Ectodermal cell (in vitro differentiated cells): ENCODE results near the gene SPACA4.

Experiments used
- H3K27ac ChIP-seq: 2 replicates; pipeline ENCODE4 v1.7.0; 2013; ENCODE audit warnings: mild to moderate bottlenecking, low read depth, low read length; ENCODE audit not compliant: insufficient read depth, poor library complexity, severe bottlenecking
- H3K27me3 ChIP-seq: 2 replicates; pipeline ENCODE4 v1.7.0; 2013; ENCODE audit warnings: mild to moderate bottlenecking, low read length; ENCODE audit not compliant: insufficient read depth, control insufficient read depth, poor library complexity, severe bottlenecking
- H3K36me3 ChIP-seq: one replicate; pipeline ENCODE4 v1.7.0; 2013; ENCODE audit warnings: low read length; ENCODE audit not compliant: control insufficient read depth, insufficient read depth
- H3K4me1 ChIP-seq: one replicate; pipeline ENCODE4 v1.7.0; 2013; ENCODE audit warnings: low read length; ENCODE audit not compliant: control insufficient read depth, insufficient read depth
- H3K4me3 ChIP-seq: 2 replicates; pipeline ENCODE4 v1.7.0; 2013; ENCODE audit warnings: low read depth, low read length, control low read depth; ENCODE audit not compliant: insufficient read depth
- H3K9me3 ChIP-seq: 2 replicates; pipeline ENCODE4 v1.7.0; 2013; ENCODE audit warnings: mild to moderate bottlenecking, low read length, moderate library complexity; ENCODE audit not compliant: control insufficient read depth
- WGBS, 2 experiments: methylation state at CpG; one replicate each; pipeline ENCODE4 v1.1.7; 2013; ENCODE audit warnings: missing lambda C conversion rate in 2 of 2; 5-methylcytosine and 5-hydroxymethylcytosine counted together

The SPACA4 gene

DNA sequence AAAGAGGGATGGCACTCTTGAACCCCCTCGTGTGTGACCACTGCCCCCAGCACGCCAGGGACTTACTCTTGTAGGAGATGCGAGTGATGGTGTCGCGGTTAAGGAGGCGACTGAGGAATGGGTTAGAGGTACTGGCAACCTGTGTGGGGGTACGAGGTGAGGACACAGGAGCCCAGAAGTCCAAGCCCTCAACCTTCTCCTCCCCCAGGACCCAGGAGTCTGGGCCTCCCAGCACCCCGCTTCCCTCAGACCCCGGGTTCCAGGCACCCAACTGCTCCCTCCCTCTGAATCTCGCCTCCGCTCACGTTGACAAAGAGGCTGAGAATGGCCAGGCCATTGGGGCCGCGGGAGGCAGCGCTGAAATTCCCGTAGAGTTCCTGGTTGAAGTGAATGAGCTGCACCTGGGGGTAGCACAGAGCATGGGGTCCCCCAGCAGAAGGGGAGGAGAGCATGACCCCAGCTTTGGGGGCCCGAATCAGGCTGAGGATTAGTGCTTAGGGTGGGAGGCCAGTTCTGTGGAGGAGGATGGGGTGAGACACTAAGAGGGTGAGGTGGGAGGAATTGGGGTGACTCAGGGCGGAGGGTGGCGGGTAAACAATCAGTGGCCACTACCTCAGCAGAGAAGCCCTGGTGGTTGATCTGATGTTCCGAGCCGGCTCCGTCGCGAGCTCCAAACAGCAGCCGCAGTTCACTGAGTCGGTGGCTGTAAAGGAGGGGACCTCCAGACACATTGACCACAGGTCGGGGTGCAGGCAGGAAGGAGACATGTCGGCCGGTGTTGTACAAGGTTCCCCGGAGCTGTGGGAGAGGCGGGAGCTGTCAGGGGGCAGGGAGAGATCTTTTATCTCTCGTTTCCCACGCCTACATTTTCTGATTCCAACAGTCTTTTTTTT lies 33.2 kb downstream of the SPACA4 start:
- peaks cover 16% of the 10 kb centered on the region for H3K4me1 ChIP-seq
- H3K4me3 ChIP-seq, result no peak overlapping the region
- H3K27me3 ChIP-seq, result peaks cover 10% of the 10 kb centered on the region
- WGBS, 2 experiments, result 89% methylated on average over 33 of the region's 33 CpGs
- H3K27ac ChIP-seq, result no peak overlapping the region
- H3K9me3 ChIP-seq, result no peaks in the 10 kb centered on the region
- no peaks in the 10 kb centered on the region for H3K36me3 ChIP-seq

DNA sequence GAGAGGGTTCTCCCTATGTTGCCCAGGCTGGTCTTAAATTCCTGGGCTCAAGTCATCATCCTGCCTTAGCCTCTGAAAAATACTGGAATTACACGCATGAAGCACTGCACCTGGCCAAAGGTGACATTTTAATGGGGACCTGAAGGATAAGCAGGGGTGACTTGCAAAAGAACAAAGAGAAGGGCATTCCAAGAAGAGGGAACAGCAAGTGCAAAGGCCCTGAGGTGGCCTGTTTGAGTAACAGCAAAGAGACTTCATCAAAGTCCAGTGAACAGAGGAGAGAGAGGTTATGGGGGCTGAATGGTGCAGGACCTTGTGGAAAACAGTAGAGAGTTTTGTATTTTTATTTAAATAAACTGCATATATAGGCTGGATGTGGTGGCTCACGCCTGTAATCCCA lies 35.3 kb downstream of the SPACA4 start:
- Histone ChIP-seq H3K4me1 (peaks cover 11% of the 10 kb centered on the region), H3K4me3 (no peak overlapping the region), H3K36me3 (no peaks in the 10 kb centered on the region), H3K9me3 (no peaks in the 10 kb centered on the region), H3K27me3 (no peaks in the 10 kb centered on the region), H3K27ac (no peak overlapping the region)
- 91 to 98% methylated on average over 2 of the region's 2 CpGs for WGBS, 2 experiments

DNA sequence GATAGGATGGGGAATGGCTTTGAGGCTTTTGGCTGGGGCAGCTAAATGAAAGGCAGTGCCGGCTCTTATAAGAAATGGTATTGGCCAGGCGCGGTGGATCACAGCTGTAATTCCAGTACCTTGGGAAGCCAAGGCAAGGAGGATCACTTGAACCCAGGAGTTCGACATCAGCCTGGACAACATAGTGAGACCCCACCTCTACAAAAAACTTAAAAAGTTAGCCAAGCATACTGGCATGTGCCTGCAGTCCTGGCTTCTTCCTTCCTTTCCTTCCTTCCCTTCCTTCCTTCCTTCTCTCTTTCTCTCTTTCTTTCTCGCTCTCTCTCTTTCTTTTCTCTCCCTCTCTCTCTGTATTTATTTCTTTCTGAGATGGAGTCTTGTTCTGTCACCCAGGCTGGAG lies 36.3 kb downstream of the SPACA4 start:
- Histone ChIP-seq H3K27ac (no peak overlapping the region), H3K27me3 (no peaks in the 10 kb centered on the region), H3K36me3 (no peaks in the 10 kb centered on the region), H3K4me3 (no peak overlapping the region), H3K9me3 (no peaks in the 10 kb centered on the region), H3K4me1 (peaks cover 11% of the 10 kb centered on the region)
- WGBS, 2 experiments, result 94 to 95% methylated on average over 5 of the region's 5 CpGs

DNA sequence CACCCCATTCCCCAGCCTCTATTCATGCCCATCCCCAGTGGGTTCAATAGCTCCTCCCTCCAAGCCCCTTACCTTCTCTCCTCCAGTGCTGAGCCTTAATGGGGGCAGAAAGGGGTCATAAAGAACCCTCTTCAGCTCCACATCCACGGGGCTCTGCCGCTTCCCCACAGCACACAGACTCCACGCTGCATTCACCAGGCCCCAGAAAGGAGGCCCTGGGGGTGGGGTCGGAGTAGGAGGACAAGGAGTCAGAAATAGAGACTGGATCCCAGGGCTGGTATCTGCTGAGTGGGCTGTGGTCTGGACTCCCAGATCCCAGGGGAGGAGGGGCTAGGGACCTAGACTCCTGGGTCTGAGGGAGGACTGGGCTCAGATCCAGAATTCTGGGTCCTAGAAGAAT lies 37.8 kb downstream of the SPACA4 start:
- Histone ChIP-seq H3K4me3 (peak overlapping the region; percentile 57), H3K9me3 (no peaks in the 10 kb centered on the region), H3K36me3 (no peaks in the 10 kb centered on the region), H3K27me3 (no peaks in the 10 kb centered on the region), H3K27ac (no peak overlapping the region), H3K4me1 (peaks cover 4% of the 10 kb centered on the region)
- WGBS, 2 experiments, result 45 to 62% methylated on average over 4 of the region's 4 CpGs

DNA sequence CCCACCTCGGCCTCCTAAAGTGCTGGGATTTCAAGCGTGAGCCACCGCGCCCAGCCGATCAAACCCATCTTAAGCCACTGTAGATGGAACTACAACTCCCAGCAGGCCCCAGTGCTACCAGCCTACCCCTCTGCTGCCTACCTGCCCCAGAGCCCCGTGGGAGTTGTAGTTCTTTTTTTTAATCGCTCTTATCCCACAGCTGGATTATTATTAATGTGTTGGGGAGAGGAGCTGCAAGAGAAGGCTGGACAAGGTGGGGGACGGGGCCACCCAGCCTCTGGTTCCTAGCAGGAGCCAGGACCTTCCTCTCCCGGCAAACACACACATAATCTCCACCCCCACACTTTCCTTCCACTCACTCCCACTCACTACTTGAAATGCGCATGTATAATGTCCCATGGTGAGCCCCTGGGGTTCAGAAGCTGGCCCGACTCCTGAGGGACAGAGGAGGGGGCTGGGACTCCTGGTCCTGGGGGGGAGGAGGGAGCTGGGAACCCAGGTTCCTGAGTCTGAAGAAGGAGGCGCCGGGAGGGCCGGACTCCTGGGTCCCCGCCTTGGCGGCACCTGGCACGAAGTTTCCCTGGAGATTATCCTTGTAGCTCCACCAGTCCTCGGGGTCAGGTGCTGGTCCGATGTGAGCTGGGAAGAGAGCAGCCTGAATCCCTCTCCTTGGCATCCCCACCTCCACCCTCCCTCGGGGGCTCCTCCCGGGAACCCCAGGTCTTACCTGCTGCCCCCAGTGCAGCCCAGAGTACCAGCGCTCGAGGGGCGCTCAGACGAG lies 38.5 kb downstream of the SPACA4 start:
- Histone ChIP-seq H3K27ac (peak overlapping the region; percentile 89), H3K4me1 (peaks cover 4% of the 10 kb centered on the region), H3K27me3 (no peaks in the 10 kb centered on the region), H3K36me3 (no peaks in the 10 kb centered on the region), H3K4me3 (peak overlapping the region; percentile 57), H3K9me3 (no peaks in the 10 kb centered on the region)
- 0 to 1% methylated on average over 23 to 25 of the region's 25 CpGs for WGBS, 2 experiments

DNA sequence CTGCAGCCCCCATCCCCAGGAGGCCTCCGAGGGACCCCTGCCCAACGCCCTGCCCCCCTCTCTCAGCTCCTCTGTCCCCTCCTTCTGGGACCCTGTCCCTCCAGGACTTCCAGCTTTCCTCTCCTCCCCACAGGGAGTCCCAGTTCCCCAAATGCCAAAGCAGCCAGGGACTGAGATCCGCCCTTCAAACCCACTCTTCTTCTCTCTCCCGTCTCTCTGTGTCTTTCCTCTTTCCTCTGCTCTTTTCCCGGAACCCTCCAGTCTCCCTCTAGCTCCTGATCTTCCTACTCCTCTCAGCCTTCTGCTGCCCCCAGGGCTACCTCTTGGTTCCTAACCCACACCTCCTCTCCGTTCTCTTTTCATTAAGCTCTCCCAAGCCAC lies 39.1 kb downstream of the SPACA4 start:
- 0% methylated on average over 6 of the region's 6 CpGs for WGBS, 2 experiments

DNA sequence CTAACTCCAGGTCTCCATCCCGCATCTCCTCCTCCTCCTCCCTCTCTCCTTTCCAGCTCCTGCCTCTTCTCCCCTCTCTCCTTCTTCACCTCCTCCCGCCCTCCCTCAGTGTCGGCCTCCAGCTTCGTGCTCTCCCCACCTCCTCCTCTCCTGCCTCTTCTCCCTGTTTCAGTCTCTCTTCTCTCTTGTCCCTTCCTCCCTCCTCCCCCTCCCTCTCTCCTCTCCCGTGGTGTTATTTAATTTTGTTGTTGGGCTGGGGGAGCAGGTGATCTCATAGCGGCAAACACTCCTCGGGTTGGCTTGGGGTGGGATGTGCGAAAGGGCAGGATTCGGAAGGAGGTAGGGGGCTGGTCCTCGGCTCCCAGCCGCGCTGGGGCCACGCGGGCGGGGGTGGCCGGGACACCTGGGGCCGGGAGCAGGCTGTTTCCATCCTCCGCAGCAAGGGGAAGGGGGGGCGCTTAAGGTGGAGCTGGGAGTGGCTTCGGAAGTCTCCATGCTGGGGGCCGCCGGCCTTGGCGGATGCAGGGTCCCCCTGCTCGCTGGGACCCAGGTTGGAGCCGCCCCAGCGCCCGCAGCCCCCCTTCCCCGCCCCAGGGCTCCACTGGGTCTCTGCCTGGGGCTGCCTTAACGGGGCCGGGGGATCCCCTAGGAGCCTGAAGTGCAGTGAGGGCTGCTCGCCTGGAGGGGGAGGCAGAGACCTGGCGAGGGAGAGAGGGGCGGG lies 39.6 kb downstream of the SPACA4 start, which contains the start of gene CA11:
TSS of gene CA11 (minus strand) at position 187 of the 721 bp plus-strand sequence. CDS start 555 bp downstream, outside the sequence.
- Histone ChIP-seq H3K27ac (peak within 1 kb of the TSS; percentile 89), H3K4me1 (peaks cover 4% of the 10 kb centered on the region), H3K9me3 (no peaks in the 10 kb centered on the region), H3K4me3 (peak within 1 kb of the TSS; percentile 57), H3K36me3 (no peaks in the 10 kb centered on the region), H3K27me3 (no peaks in the 10 kb centered on the region)
- WGBS, 2 experiments, result 0 to 1% methylated on average over 32 of the region's 33 CpGs

More for the DNA sequence above, 39.1 kb downstream of the SPACA4 start:
- H3K9me3 ChIP-seq, result no peaks in the 10 kb centered on the region
- H3K36me3 ChIP-seq, result no peaks in the 10 kb centered on the region
- H3K4me3 ChIP-seq, result peak overlapping the region; percentile 57
- H3K27me3 ChIP-seq, result no peaks in the 10 kb centered on the region
- H3K27ac ChIP-seq, result peak overlapping the region; percentile 89
- H3K4me1 ChIP-seq, result peaks cover 4% of the 10 kb centered on the region

DNA sequence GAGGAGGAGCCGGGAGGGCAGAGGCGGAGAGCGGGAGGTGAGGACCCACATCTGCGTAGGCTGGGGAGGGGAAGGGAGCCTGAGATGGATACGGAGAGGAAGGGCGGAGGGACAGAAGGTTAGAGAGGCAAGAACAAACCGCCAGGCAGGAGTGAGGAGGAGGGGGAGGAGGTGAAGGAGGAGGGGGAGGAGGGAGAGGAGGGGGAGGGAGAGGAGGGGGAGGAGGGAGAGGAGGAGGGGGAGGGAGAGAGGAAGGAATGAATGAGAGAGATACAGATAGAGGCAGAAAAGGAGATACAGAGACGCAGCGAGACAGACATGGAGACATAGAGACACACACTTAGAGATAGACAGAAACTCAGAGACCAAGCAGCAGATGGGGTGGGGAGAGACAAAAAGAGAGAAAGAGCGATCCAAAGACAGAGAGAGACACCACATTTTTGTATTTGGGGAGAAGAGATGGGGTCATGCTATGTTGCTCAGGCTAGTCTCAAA lies 40.2 kb downstream of the SPACA4 start:
- H3K27me3 ChIP-seq, result no peaks in the 10 kb centered on the region
- no peak overlapping the region for H3K27ac ChIP-seq
- peak overlapping the region; percentile 57 for H3K4me3 ChIP-seq
- H3K9me3 ChIP-seq, result no peaks in the 10 kb centered on the region
- 23 to 28% methylated on average over 7 to 9 of the region's 10 CpGs for WGBS, 2 experiments
- H3K4me1 ChIP-seq, result peaks cover 4% of the 10 kb centered on the region
- H3K36me3 ChIP-seq, result no peaks in the 10 kb centered on the region

DNA sequence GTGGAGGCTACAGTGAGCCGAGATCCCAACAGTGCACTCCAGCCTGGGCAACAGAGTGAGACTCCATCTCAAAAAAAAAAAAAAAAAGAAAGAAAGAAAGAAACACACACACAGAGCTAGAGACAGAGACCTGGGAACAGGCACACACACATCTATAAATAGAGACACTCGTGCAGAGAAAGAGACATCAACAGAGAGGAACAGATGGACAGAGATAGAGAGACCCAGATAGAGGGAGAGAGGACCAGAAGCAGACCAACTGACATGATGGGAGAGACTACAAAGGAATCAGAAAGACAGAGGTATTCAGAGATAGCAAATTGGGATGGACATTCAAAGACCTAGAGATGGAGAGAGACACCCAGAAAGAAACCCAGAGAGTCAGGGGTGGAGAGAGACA lies 41.6 kb downstream of the SPACA4 start:
- peaks cover 4% of the 10 kb centered on the region for H3K4me1 ChIP-seq
- H3K27ac ChIP-seq, result no peak overlapping the region
- H3K27me3 ChIP-seq, result no peaks in the 10 kb centered on the region
- H3K9me3 ChIP-seq, result no peaks in the 10 kb centered on the region
- no peaks in the 10 kb centered on the region for H3K36me3 ChIP-seq
- WGBS, 2 experiments, result 93% methylated on average over 2 of the region's 2 CpGs
- no peak overlapping the region for H3K4me3 ChIP-seq
